HepG2 (cell line): ENCODE measurements around the gene GRHL1. TPM values are rescaled to one million over a fixed set of nuclear protein-coding genes. Genes with fewer than 3 reads are reported as not detected.

Experiments used
- ATAC-seq: fragments of 200-7000 bp; cut with Tn5 transposase; 3 replicates; pipeline ENCODE4 v1.9.1; 2020; ENCODE audit warnings: mild to moderate bottlenecking, moderate library complexity
- BruUV-seq: library from RNA; stranded (reverse); fragments of 400-500 nt; replicated peaks from 2 replicates; lab custom pipeline; 2021; lab: Mats Ljungman, UMichigan
- CTCF ChIA-PET: fragments of 300-600 bp; formaldehyde crosslinking; extraction: SDS; loops from one replicate; lab custom pipeline; 2021; ENCODE audit warnings: low total read pairs, inconsistent platforms, low intra/inter-chr PET ratio; lab: Yijun Ruan, JAX
- POLR2A ChIA-PET: fragments of 350-600 bp; sonication (Branson Sonifier 250); formaldehyde crosslinking; loops from one replicate; lab custom pipeline; 2020; ENCODE audit warnings: antibody characterized with exemption, inconsistent platforms; lab: Yijun Ruan, JAX
- DNase-seq: peaks from one replicate; pipeline ENCODE4 v3.0.0-alpha.2; 2015; ENCODE audit warnings: low spot score
- FAIRE-seq: peaks from 3 replicates; lab custom pipeline; 2011; peaks lifted over from hg19 to GRCh38; lab: Jason Lieb, UNC
- H2AFZ ChIP-seq: one replicate; pipeline ENCODE4 v1.6.1; 2011; ENCODE audit warnings: low read length, inconsistent platforms
- H3K27ac ChIP-seq: fragments of 300-600 bp; 3 replicates; pipeline ENCODE4 v1.8.0; 2011; ENCODE audit warnings: mixed run types, mild to moderate bottlenecking, mixed read lengths, low read length, inconsistent platforms; ENCODE audit not compliant: insufficient read depth; ENCODE audit errors: extremely low read length
- H3K27me3 ChIP-seq, 2 experiments: fragments of 200-600 bp in 1 of 2; 2 replicates in 1 of 2; 3 replicates in 1 of 2; pipeline versions ENCODE4 v1.6.0 to v1.8.0; 2011; ENCODE audit warnings: low read length in 2 of 2, mild to moderate bottlenecking in 2 of 2, moderate library complexity in 2 of 2, inconsistent platforms in 1 of 2; ENCODE audit not compliant: insufficient read depth in 2 of 2, control insufficient read depth in 1 of 2
- H3K36me3 ChIP-seq, 2 experiments: fragments of 200-600 bp in 1 of 2; replicated peaks in 1 of 2; 2 replicates in 1 of 2; 3 replicates in 1 of 2; pipeline versions ENCODE4 v1.5.1 to v1.8.0; 2011; ENCODE audit warnings: low read length in 2 of 2, inconsistent platforms in 1 of 2; ENCODE audit not compliant: insufficient read depth in 2 of 2, control insufficient read depth in 1 of 2
- H3K4me1 ChIP-seq: 2 replicates; pipeline ENCODE4 v1.5.1; 2012; ENCODE audit warnings: low read length, inconsistent platforms; ENCODE audit not compliant: insufficient read depth
- H3K4me2 ChIP-seq: 2 replicates; pipeline ENCODE4 v1.6.0; 2011; ENCODE audit warnings: low read depth, low read length, inconsistent platforms
- H3K4me3 ChIP-seq, 3 experiments: fragments of 200-600 bp in 1 of 3; sonication (generic), shearing (Covaris generic) in 1 of 3; replicated peaks in 1 of 3; 2 replicates each; pipeline ENCODE4 v1.5.1; 2011 to 2016; ENCODE audit warnings: low read length in 3 of 3, inconsistent platforms in 2 of 3, low read depth in 2 of 3, mild to moderate bottlenecking in 2 of 3, control low read depth in 1 of 3, mixed read lengths in 1 of 3; ENCODE audit not compliant: insufficient read depth in 1 of 3
- H3K79me2 ChIP-seq: one replicate; pipeline ENCODE4 v1.6.1; 2011; ENCODE audit warnings: low read length, inconsistent platforms; ENCODE audit not compliant: insufficient read depth
- H3K9ac ChIP-seq: 2 replicates; pipeline ENCODE4 v1.6.0; 2011; ENCODE audit warnings: mild to moderate bottlenecking, low read depth, low read length, inconsistent platforms; ENCODE audit not compliant: insufficient read depth
- H3K9me3 ChIP-seq: 2 replicates; pipeline ENCODE4 v1.5.1; 2012; ENCODE audit warnings: mild to moderate bottlenecking, low read length
- H4K20me1 ChIP-seq: 2 replicates; pipeline ENCODE4 v1.6.0; 2011; ENCODE audit warnings: inconsistent platforms, mild to moderate bottlenecking, low read length, moderate library complexity; ENCODE audit not compliant: insufficient read depth
- ARNT ChIP-seq: fragments of 450-650 bp; IDR thresholded peaks from 2 replicates; pipeline ENCODE4 v1.6.1; 2017
- CENPBD1 ChIP-seq: sonication (generic); formaldehyde crosslinking; IDR thresholded peaks from 2 replicates; pipeline ENCODE4 v1.8.0; 2022; ENCODE audit warnings: missing genetic modification reagents, low read depth, mild to moderate bottlenecking, borderline replicate concordance
- ESRRA ChIP-seq: sonication (generic); formaldehyde crosslinking; IDR thresholded peaks from 2 replicates; pipeline ENCODE4 v1.5.1; 2020; ENCODE audit warnings: mild to moderate bottlenecking, low read depth, missing genetic modification reagents
- KDM4B ChIP-seq: sonication (generic); formaldehyde crosslinking; IDR thresholded peaks from 2 replicates; pipeline ENCODE4 v1.4.0; 2020; ENCODE audit warnings: missing genetic modification reagents
- KLF16 ChIP-seq, 2 experiments: sonication (generic) in 1 of 2; formaldehyde crosslinking in 1 of 2; IDR thresholded peaks; 2 replicates each; pipeline versions ENCODE4 v1.6.1 to v1.8.0; 2016 to 2023; ENCODE audit warnings: missing genetic modification reagents in 2 of 2, missing compliant biosample characterization in 1 of 2
- MAF1 ChIP-seq: sonication (generic); formaldehyde crosslinking; IDR thresholded peaks from 2 replicates; pipeline ENCODE4 v1.5.0; 2020; ENCODE audit warnings: missing genetic modification reagents, borderline replicate concordance
- NFKBIZ ChIP-seq: IDR thresholded peaks from 2 replicates; pipeline ENCODE4 v1.6.1; 2018; ENCODE audit warnings: missing genetic modification reagents, missing compliant biosample characterization
- PHF20 ChIP-seq: sonication (generic); formaldehyde crosslinking; IDR thresholded peaks from 2 replicates; pipeline ENCODE4 v1.5.0; 2020; ENCODE audit warnings: mild to moderate bottlenecking, missing genetic modification reagents
- PHF8 ChIP-seq: sonication (generic); formaldehyde crosslinking; IDR thresholded peaks from 2 replicates; pipeline ENCODE4 v1.5.0; 2020; ENCODE audit warnings: missing genetic modification reagents
- TAF15 ChIP-seq: fragments of 200-400 bp; formaldehyde crosslinking; IDR thresholded peaks from one replicate; pipeline ENCODE4 v1.6.1; 2018; ENCODE audit warnings: mild to moderate bottlenecking, low read depth, low read length; ENCODE audit not compliant: poor library complexity, severe bottlenecking
- TCF7L2 ChIP-seq: IDR thresholded peaks from 2 replicates; pipeline ENCODE4 v1.6.1; 2011; ENCODE audit warnings: mild to moderate bottlenecking, low read depth, low read length, moderate library complexity
- U2AF1 ChIP-seq: fragments of 200-400 bp; formaldehyde crosslinking; optimal IDR thresholded peaks from 2 replicates; pipeline ENCODE3; 2017; ENCODE audit warnings: mild to moderate bottlenecking, low read depth, low read length
- ZBTB7B ChIP-seq: sonication (generic); formaldehyde crosslinking; IDR thresholded peaks from 2 replicates; pipeline ENCODE4 v1.4.0; 2020; ENCODE audit warnings: missing genetic modification reagents
- ZFAT ChIP-seq: sonication (generic); formaldehyde crosslinking; conservative IDR thresholded peaks from 2 replicates; pipeline ENCODE4 v1.8.1; 2023; ENCODE audit warnings: missing genetic modification reagents, inconsistent platforms
- ZNF317 ChIP-seq: sonication (generic); formaldehyde crosslinking; IDR thresholded peaks from 2 replicates; pipeline ENCODE4 v1.5.0; 2020; ENCODE audit warnings: mild to moderate bottlenecking, missing genetic modification reagents
- ZNF331 ChIP-seq: sonication (generic); formaldehyde crosslinking; IDR thresholded peaks from 2 replicates; pipeline ENCODE4 v1.4.0; 2020; ENCODE audit warnings: missing genetic modification reagents
- ZNF44 ChIP-seq: sonication (generic); formaldehyde crosslinking; IDR thresholded peaks from 2 replicates; pipeline ENCODE4 v1.5.1; 2020; ENCODE audit warnings: mild to moderate bottlenecking, missing genetic modification reagents
- ZNF468 ChIP-seq: sonication (generic); formaldehyde crosslinking; IDR thresholded peaks from 2 replicates; pipeline ENCODE4 v1.8.0; 2022; ENCODE audit warnings: mild to moderate bottlenecking, moderate library complexity, missing genetic modification reagents
- ZSCAN20 ChIP-seq: sonication (generic); formaldehyde crosslinking; IDR thresholded peaks from 2 replicates; pipeline ENCODE4 v1.4.0; 2020; ENCODE audit warnings: missing genetic modification reagents, mild to moderate bottlenecking, borderline replicate concordance
- WGBS: methylation state at CpG from one replicate; pipeline ENCODE4 v1.1.6; 2017; ENCODE audit warnings: low lambda C conversion rate; 5-methylcytosine and 5-hydroxymethylcytosine counted together
- in situ Hi-C: cut with HindIII; loops from 2 replicates; pipeline ENCODE4 v1.10.0; 2017; ENCODE audit warnings: low pct_unique_long_range_greater_than_20kb; ENCODE audit not compliant: extremely low pct_ligation_motif_present
- intact Hi-C: fragments of 100-400 bp; cut with micrococcal nuclease; formaldehyde crosslinking; loops from one replicate; pipeline ENCODE4 v1.10.0; 2022; ENCODE audit not compliant: unreplicated experiment
- polyA plus RNA-seq, 8 experiments: library from polyadenylated mRNA; depleted of rRNA in 3 of 8; stranded (reverse) in 7 of 8; unstranded in 1 of 8; fragments of >200 nt; fragmentation: Illumina TruSeq in 4 of 8; extraction: Trizol in 4 of 8; gene quantifications; 2 replicates each; pipeline versions ENCODE4 v1.2.1 to v1.2.3, GENCODE V29; 2011 to 2016; ENCODE audit warnings: low read depth in 4 of 8, missing spikeins in 1 of 8, mixed read lengths in 1 of 8; ENCODE audit not compliant: insufficient read depth in 1 of 8
- total RNA-seq, 5 experiments: library from RNA; depleted of rRNA; stranded (reverse); fragments of >200 nt; fragmentation: Illumina TruSeq; extraction: Trizol; gene quantifications; 2 replicates each; pipeline ENCODE4 v1.2.3, GENCODE V29; 2016; ENCODE audit warnings: low read depth in 1 of 5
- TF ChIP-seq, protein P1 (sequence below): sonication (generic); formaldehyde crosslinking; IDR thresholded peaks from 2 replicates; pipeline ENCODE4 v1.5.1; 2020; ENCODE audit warnings: missing genetic modification reagents, mild to moderate bottlenecking, borderline replicate concordance

Gene GRHL1
- total and polyA plus RNA-seq, 2 of the 13 experiments (the other 11 are each of a cell fraction or from before 2014, with no cell fraction given): 9.3 to 12.0 TPM

- intact Hi-C loops: no loop called here
- in situ Hi-C loops: no loop called here
- TF ChIP-seq ZSCAN20 (CRISPR knock-in tag) (no peak), PHF8 (CRISPR knock-in tag) (no peak), KLF16 (CRISPR knock-in tag; IDR thresholded peaks at IDR 0.05) (no peak), ZNF44 (CRISPR knock-in tag) (no peak), U2AF1 (no peak), CENPBD1 (CRISPR knock-in tag) (no peak), PHF20 (CRISPR knock-in tag) (no peak)
- no peaks in the 10 kb centered on the region for H3K4me1 ChIP-seq
- no peaks in the 10 kb centered on the region for H3K27me3 ChIP-seq
- H3K4me3 ChIP-seq: no peak overlapping the region
- WGBS: 91% methylated on average over 9 of the region's 9 CpGs
- CTCF ChIA-PET: no interaction called here
- no peak overlapping the region for H3K9ac ChIP-seq
- peaks cover 7 to 70% of the 10 kb centered on the region in 2 experiments for H3K36me3 ChIP-seq
- no peaks in the 10 kb centered on the region for H3K9me3 ChIP-seq
- no peak overlapping the region for H3K4me2 ChIP-seq
- DNase-seq (no peak), FAIRE-seq (no peak), ATAC-seq (no peak)
- BruUV-seq: no TSS peak
- H4K20me1 ChIP-seq: no peaks in the 10 kb centered on the region
- H3K27ac ChIP-seq: no peak overlapping the region
- no peaks in the 10 kb centered on the region for H3K79me2 ChIP-seq
- H2AFZ ChIP-seq: no peak overlapping the region
- POLR2A ChIA-PET: no interaction called here
Observed at GRCh38 chr2:9971105-9971818, 19.8 kb downstream of the GRHL1 start.

DNA sequence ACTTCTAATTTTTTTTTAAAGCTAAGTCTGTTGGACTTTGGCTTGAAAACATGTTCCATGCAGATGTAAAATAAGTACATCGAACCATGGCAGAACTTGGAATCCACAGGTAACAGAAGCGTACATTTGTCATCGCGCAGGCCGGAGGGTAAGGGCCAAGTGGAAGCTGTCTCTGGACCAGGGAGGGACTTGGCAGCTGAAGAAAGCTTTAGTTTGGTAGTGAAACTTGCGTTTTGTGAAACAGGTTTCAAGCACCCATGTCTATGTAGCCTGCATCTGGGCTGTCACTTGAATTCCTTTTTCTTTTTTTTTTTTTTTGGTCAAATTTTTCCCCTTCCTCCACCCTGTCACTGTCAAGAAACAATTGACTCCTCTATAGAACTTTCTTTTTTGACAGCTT lies 20.4 kb downstream of the GRHL1 start:
- Histone ChIP-seq H3K27me3 (no peaks in the 10 kb centered on the region), H3K4me1 (no peaks in the 10 kb centered on the region), H3K4me2 (no peak overlapping the region), H3K79me2 (no peaks in the 10 kb centered on the region), H2AFZ (no peak overlapping the region), H3K9ac (no peak overlapping the region), H3K36me3 (peaks cover 7 to 66% of the 10 kb centered on the region in 2 experiments), H3K27ac (no peak overlapping the region), H4K20me1 (no peaks in the 10 kb centered on the region), H3K4me3 (no peak overlapping the region), H3K9me3 (no peaks in the 10 kb centered on the region)
- in situ Hi-C loops (no loop called here), intact Hi-C loops (no loop called here)
- 97% methylated on average over 6 of the region's 6 CpGs for WGBS
- no peak for FAIRE-seq
- ATAC-seq: no peak
- POLR2A ChIA-PET: no interaction called here
- no peak for DNase-seq
- BruUV-seq: no TSS peak
- CTCF ChIA-PET: no interaction called here
- TF ChIP-seq KDM4B (no peak), ZNF468 (CRISPR knock-in tag) (no peak), TAF15 (no peak), MAF1 (no peak), ZFAT (no peak), NFKBIZ (no peak), ARNT (no peak), ESRRA (CRISPR knock-in tag) (no peak), ZNF331 (CRISPR knock-in tag) (no peak), TCF7L2 (no peak), ZBTB7B (no peak), ZNF317 (CRISPR knock-in tag) (no peak)
- TF ChIP-seq, protein P1, sequence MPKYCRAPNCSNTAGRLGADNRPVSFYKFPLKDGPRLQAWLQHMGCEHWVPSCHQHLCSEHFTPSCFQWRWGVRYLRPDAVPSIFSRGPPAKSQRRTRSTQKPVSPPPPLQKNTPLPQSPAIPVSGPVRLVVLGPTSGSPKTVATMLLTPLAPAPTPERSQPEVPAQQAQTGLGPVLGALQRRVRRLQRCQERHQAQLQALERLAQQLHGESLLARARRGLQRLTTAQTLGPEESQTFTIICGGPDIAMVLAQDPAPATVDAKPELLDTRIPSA (CRISPR knock-in tag): no peak
